ENCODE measurements around the gene ARVCF. TPM values are rescaled to one million over a fixed set of nuclear protein-coding genes. Genes with fewer than 3 reads are reported as not detected.

Gene ARVCF
- total and polyA plus RNA-seq, 9 of the 15 experiments (the other 6 are each of a cell fraction or from before 2014, with no cell fraction given) = 0.03 to 97.4 (median 15.6) TPM

DNA sequence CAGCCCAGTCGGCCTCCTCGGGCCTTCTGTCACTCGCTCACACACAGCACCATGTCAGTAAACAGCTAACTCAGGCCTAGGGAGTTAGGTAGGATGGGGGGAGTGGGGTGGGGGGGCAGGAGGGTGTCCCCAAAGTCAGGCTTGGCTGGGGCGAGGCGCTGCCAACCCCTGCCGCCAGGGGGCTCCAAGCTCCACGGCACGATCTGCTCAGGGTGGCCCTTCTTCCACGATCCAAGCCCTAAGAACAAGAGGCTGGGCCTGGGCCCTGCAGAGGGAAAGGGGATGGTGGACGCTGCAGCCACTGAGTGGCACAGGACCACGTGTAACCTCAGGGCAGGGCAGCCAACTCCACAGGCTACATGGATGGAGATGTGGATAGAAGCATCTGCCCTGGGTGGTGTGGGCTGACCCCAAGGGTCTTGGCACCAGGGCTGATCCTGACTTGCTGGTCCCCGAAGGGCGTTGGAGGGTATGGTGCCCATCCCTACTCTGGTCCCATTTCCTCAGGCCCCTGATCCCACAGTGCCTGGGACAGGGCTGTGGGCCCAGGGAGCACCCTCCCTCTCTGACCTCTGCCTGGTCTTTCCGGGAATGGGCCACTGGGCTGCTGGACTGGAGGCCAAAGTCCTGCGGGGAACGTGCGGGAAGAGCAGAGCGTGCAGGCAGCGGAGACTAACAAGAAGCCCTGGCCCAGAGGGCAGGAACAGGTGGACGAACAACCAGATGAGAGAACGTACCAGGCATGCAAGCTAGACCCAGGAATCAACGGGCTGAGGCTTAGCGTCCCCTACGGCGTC is 45.9 kb downstream of the ARVCF start (continued):
- TF ChIP-seq, protein P1, sequence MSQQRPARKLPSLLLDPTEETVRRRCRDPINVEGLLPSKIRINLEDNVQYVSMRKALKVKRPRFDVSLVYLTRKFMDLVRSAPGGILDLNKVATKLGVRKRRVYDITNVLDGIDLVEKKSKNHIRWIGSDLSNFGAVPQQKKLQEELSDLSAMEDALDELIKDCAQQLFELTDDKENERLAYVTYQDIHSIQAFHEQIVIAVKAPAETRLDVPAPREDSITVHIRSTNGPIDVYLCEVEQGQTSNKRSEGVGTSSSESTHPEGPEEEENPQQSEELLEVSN (IDR thresholded peaks at IDR 0.05; ENCODE audit: borderline replicate concordance in 1 of 2, extremely low read depth in 1 of 2, insufficient read depth in 1 of 2, insufficient read length in 1 of 2, low read depth in 1 of 2, low read length in 1 of 2, poor library complexity in 1 of 2, severe bottlenecking in 1 of 2) = peak in 1 of 2 experiments; percentile 12
- TF ChIP-seq HMG20B (CRISPR knock-in tag; IDR thresholded peaks at IDR 0.05) (no peak), RBFOX2 (IDR thresholded peaks at IDR 0.05; ENCODE audit: low read depth, low read length) (peak; percentile 0; the same call in 1 of the 2 replicates), KAT2B (IDR thresholded peaks at IDR 0.05; ENCODE audit: low read depth, low read length) (no peak), NFE2 (IDR thresholded peaks at IDR 0.05; ENCODE audit: low read depth) (no peak), ZBTB8A (IDR thresholded peaks at IDR 0.05; ENCODE audit: partially characterized antibody) (no peak), POLR2A (conservative IDR thresholded peaks at IDR 0.05) (peak; percentile 59), ZNF408 (CRISPR knock-in tag; IDR thresholded peaks at IDR 0.05; ENCODE audit: low read depth) (no peak), KLF6 (CRISPR knock-in tag; IDR thresholded peaks at IDR 0.05; ENCODE audit: borderline replicate concordance) (no peak; the same call in 1 of the 2 replicates), PRPF4 (IDR thresholded peaks at IDR 0.05; ENCODE audit: insufficient read depth, low read depth, low read length, poor library complexity, severe bottlenecking) (no peak), SIRT6 (IDR thresholded peaks at IDR 0.05; ENCODE audit: low read depth, low read length) (no peak), RBM22 (IDR thresholded peaks at IDR 0.05; ENCODE audit: low read depth, low read length, poor library complexity, severe bottlenecking) (no peak), CHCHD3 (CRISPR knock-in tag; IDR thresholded peaks at IDR 0.05) (no peak), ZKSCAN3 (CRISPR knock-in tag; IDR thresholded peaks at IDR 0.05) (no peak), RBM39 (optimal IDR thresholded peaks at IDR 0.05; ENCODE audit: low read depth, low read length) (no peak), RBM15 (IDR thresholded peaks at IDR 0.05; ENCODE audit: insufficient read depth, low read length) (no peak), CCAR2 (IDR thresholded peaks at IDR 0.05; ENCODE audit: low read depth, low read length) (no peak)
- TF ChIP-seq, protein P2, sequence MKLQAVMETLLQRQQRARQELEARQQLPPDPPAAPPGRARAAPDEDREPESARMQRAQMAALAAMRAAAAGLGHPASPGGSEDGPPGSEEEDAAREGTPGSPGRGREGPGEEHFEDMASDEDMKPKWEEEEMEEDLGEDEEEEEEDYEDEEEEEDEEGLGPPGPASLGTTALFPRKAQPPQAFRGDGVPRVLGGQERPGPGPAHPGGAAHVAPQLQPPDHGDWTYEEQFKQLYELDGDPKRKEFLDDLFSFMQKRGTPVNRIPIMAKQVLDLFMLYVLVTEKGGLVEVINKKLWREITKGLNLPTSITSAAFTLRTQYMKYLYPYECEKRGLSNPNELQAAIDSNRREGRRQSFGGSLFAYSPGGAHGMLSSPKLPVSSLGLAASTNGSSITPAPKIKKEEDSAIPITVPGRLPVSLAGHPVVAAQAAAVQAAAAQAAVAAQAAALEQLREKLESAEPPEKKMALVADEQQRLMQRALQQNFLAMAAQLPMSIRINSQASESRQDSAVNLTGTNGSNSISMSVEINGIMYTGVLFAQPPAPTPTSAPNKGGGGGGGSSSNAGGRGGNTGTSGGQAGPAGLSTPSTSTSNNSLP (IDR thresholded peaks at IDR 0.05; ENCODE audit: borderline replicate concordance, low read depth, low read length) = peak; percentile 5; the same call in 1 of the 2 replicates
- TF ChIP-seq, protein P3, sequence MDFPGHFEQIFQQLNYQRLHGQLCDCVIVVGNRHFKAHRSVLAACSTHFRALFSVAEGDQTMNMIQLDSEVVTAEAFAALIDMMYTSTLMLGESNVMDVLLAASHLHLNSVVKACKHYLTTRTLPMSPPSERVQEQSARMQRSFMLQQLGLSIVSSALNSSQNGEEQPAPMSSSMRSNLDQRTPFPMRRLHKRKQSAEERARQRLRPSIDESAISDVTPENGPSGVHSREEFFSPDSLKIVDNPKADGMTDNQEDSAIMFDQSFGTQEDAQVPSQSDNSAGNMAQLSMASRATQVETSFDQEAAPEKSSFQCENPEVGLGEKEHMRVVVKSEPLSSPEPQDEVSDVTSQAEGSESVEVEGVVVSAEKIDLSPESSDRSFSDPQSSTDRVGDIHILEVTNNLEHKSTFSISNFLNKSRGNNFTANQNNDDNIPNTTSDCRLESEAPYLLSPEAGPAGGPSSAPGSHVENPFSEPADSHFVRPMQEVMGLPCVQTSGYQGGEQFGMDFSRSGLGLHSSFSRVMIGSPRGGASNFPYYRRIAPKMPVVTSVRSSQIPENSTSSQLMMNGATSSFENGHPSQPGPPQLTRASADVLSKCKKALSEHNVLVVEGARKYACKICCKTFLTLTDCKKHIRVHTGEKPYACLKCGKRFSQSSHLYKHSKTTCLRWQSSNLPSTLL (IDR thresholded peaks at IDR 0.05) = no peak

Data from K562 (cell line).